ENCODE data around the gene NRBF2. TPM values are rescaled to one million over a fixed set of nuclear protein-coding genes. Genes with fewer than 3 reads are reported as not detected.
A peak's percentile ranks its signal among the peaks of the same experiment; 100 is the strongest.

NRBF2 gene
- total RNA-seq, 2 donors from 2014 or later, result 13.1 to 15.6 TPM

GRCh38 chr10:63164166-63164623 is 31.1 kb downstream of the NRBF2 start:
- Histone ChIP-seq H3K36me3 (no peaks in the 10 kb centered on the region), H3K9me3 (no peaks in the 10 kb centered on the region), H3K4me1 (ENCODE audit: control insufficient read depth in 1 of 2, low read depth in 2 of 2) (no peaks in the 10 kb centered on the region), H3K27ac (no peak overlapping the region), H3K4me3 (no peak overlapping the region), H3K27me3 (replicated peaks; ENCODE audit: insufficient read depth) (no peaks in the 10 kb centered on the region)
- ATAC-seq (ENCODE audit: insufficient number of reproducible peaks, low FRiP score, low read depth), result no peak
- TF ChIP-seq CTCF (IDR thresholded peaks at IDR 0.05), result no peak
- DNase-seq (ENCODE audit: low spot score), result no peak

GRCh38 chr10:63165249-63165648 is 32.1 kb downstream of the NRBF2 start:
- Histone ChIP-seq H3K36me3 (no peaks in the 10 kb centered on the region), H3K4me1 (ENCODE audit: control insufficient read depth in 1 of 2, low read depth in 2 of 2) (no peaks in the 10 kb centered on the region), H3K4me3 (no peak overlapping the region), H3K27me3 (replicated peaks; ENCODE audit: insufficient read depth) (no peaks in the 10 kb centered on the region), H3K9me3 (no peaks in the 10 kb centered on the region), H3K27ac (no peak overlapping the region)
- TF ChIP-seq CTCF (IDR thresholded peaks at IDR 0.05), result no peak
- no peak for ATAC-seq (ENCODE audit: insufficient number of reproducible peaks, low FRiP score, low read depth)
- no peak for DNase-seq (ENCODE audit: low spot score)

GRCh38 chr10:63166742-63167258 is 33.7 kb downstream of the NRBF2 start:
- no peaks in the 10 kb centered on the region for H3K9me3 ChIP-seq
- TF ChIP-seq CTCF (IDR thresholded peaks at IDR 0.05), result peak; percentile 71
- H3K4me1 ChIP-seq (ENCODE audit: control insufficient read depth in 1 of 2, low read depth in 2 of 2), result peaks cover 0 to 9% of the 10 kb centered on the region in 2 donors
- H3K4me3 ChIP-seq, result no peak overlapping the region
- ATAC-seq (ENCODE audit: insufficient number of reproducible peaks, low FRiP score, low read depth) (peak; percentile 45), DNase-seq (ENCODE audit: low spot score) (no peak)
- no peaks in the 10 kb centered on the region for H3K36me3 ChIP-seq
- H3K27ac ChIP-seq, result no peak overlapping the region
- no peaks in the 10 kb centered on the region for H3K27me3 ChIP-seq (replicated peaks; ENCODE audit: insufficient read depth)

GRCh38 chr10:63168821-63169462 is 35.8 kb downstream of the NRBF2 start:
- ATAC-seq (ENCODE audit: insufficient number of reproducible peaks, low FRiP score, low read depth) (no peak), DNase-seq (ENCODE audit: low spot score) (no peak)
- no peaks in the 10 kb centered on the region for H3K9me3 ChIP-seq
- H3K27me3 ChIP-seq (replicated peaks; ENCODE audit: insufficient read depth), result no peaks in the 10 kb centered on the region
- peak overlapping the region in 1 of 2 donors; percentile 2 for H3K27ac ChIP-seq
- H3K36me3 ChIP-seq, result no peaks in the 10 kb centered on the region
- TF ChIP-seq CTCF (IDR thresholded peaks at IDR 0.05), result no peak
- H3K4me3 ChIP-seq, result no peak overlapping the region
- H3K4me1 ChIP-seq (ENCODE audit: control insufficient read depth in 1 of 2, low read depth in 2 of 2), result peaks cover 0 to 11% of the 10 kb centered on the region in 2 donors

- Histone ChIP-seq H3K4me3 (no peak overlapping the region), H3K4me1 (ENCODE audit: control insufficient read depth in 1 of 2, low read depth in 2 of 2) (peaks cover 0 to 11% of the 10 kb centered on the region in 2 donors), H3K27me3 (replicated peaks; ENCODE audit: insufficient read depth) (no peaks in the 10 kb centered on the region), H3K36me3 (no peaks in the 10 kb centered on the region), H3K27ac (no peak overlapping the region), H3K9me3 (no peaks in the 10 kb centered on the region)
- TF ChIP-seq CTCF (IDR thresholded peaks at IDR 0.05), result no peak
- DNase-seq (ENCODE audit: low spot score) (no peak), ATAC-seq (ENCODE audit: insufficient number of reproducible peaks, low FRiP score, low read depth) (no peak)
Measured at GRCh38 chr10:63169624-63170023, 36.5 kb downstream of the NRBF2 start.
